Measurements from ENCODE around the gene PRSS56. TPM values are rescaled to one million over a fixed set of nuclear protein-coding genes. Genes with fewer than 3 reads are reported as not detected.

PRSS56 gene
- total RNA-seq, 6 experiments from 2014 or later: not detected

DNA sequence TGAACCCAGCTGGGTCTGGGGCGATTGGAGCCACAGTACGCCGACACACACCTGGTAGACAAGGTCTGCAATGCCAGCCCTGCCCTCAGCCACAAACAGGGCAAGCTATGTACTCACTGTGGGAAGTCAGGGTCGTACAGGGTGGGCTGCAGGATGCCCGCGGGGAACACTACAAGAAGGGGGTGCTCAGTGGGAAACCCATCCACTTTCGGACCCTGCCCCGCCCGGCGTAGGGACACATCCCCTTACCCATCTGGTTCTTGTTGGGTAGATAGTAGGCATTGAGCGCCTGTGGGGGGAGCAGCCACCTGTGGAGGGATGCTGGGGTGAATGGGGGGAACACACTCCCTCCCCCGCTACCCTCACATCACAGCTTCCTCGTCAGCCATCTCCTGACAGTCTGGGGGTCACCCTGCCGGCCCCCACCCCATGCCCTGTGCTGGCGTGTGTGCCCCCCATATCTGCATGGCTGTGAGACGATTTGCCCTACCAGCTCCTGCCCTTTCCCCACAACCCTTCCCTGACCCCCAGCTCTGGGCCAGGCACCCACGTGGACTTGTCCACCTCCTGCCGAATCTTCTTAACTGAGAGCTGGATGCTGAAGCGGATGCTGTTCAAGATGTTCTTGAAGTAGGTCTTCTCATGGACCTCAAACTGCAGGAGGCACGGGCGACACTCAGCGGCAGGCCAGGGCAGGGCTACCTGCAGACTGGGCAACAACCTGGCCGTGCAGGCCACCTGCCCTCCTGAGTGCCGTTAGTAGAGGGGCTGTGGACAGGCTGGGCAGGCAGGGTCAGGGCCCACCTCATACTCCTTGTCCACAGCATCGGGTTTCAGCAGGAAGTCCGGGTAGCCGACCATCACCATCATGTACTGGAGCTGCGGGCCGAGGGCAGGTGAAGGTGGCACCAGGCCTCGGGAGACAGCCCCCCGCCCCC, 37.6 kb upstream of the PRSS56 start:
- Mint-ChIP-seq H3K9me3 (no peaks in the 10 kb centered on the region), H3K27ac (no peak overlapping the region), H3K4me1 (ENCODE audit: low read depth) (no peaks in the 10 kb centered on the region), H3K36me3 (ENCODE audit: low read depth) (no peaks in the 10 kb centered on the region), H3K4me3 (no peak overlapping the region), H3K27me3 (ENCODE audit: insufficient read depth) (peaks cover 33% of the 10 kb centered on the region)
- no peak for DNase-seq
- TF ChIP-seq, protein P1, sequence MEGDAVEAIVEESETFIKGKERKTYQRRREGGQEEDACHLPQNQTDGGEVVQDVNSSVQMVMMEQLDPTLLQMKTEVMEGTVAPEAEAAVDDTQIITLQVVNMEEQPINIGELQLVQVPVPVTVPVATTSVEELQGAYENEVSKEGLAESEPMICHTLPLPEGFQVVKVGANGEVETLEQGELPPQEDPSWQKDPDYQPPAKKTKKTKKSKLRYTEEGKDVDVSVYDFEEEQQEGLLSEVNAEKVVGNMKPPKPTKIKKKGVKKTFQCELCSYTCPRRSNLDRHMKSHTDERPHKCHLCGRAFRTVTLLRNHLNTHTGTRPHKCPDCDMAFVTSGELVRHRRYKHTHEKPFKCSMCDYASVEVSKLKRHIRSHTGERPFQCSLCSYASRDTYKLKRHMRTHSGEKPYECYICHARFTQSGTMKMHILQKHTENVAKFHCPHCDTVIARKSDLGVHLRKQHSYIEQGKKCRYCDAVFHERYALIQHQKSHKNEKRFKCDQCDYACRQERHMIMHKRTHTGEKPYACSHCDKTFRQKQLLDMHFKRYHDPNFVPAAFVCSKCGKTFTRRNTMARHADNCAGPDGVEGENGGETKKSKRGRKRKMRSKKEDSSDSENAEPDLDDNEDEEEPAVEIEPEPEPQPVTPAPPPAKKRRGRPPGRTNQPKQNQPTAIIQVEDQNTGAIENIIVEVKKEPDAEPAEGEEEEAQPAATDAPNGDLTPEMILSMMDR (IDR thresholded peaks at IDR 0.05): no peak

- no peaks in the 10 kb centered on the region for H3K4me1 Mint-ChIP-seq (ENCODE audit: low read depth)
- no peak overlapping the region for H3K27ac Mint-ChIP-seq
- TF ChIP-seq, protein P1 (IDR thresholded peaks at IDR 0.05): no peak
- no peaks in the 10 kb centered on the region for H3K9me3 Mint-ChIP-seq
- no peaks in the 10 kb centered on the region for H3K36me3 Mint-ChIP-seq (ENCODE audit: low read depth)
- no peak for DNase-seq
- H3K27me3 Mint-ChIP-seq (ENCODE audit: insufficient read depth): peaks cover 32% of the 10 kb centered on the region
- H3K4me3 Mint-ChIP-seq: no peak overlapping the region
Observed at GRCh38 chr2:232483311-232483922, 36.8 kb upstream of the PRSS56 start.

DNA sequence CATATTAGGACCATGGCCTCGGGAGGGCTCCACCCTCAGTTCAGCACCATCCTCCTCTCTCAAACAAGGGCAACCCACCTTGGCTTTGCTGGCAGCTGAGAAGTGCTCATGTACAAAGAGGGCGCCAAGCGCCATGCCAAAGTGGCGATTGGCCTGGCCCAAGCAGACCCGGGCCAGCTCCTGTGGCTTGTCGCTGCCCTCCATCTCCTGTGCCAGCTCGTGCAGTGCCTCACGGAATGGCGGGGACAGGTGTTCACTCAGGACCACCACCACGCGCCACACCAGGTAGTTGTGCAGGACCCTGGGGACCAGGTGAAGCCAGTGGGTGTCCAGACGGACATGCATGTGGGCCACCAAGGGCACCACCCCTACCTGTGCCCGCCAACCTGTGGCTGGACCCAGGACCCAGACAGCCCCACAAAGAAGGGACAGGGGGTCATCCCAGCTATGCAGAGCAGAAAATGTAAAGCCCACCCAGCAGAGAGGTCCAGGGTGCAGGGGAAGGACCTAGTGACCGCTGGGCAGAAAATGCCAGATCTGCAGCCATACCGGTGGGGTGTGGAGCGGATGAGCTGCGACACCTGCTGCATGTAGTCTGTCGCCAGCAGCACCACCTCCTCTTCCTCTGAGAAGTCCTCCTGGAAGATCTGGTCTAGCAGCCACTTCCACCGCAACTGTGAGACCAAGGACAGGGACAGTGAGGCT, 36.1 kb upstream of the PRSS56 start:
- TF ChIP-seq, protein P1 (IDR thresholded peaks at IDR 0.05): no peak
- Mint-ChIP-seq H3K36me3 (ENCODE audit: low read depth) (no peaks in the 10 kb centered on the region), H3K27ac (no peak overlapping the region), H3K27me3 (ENCODE audit: insufficient read depth) (peaks cover 32% of the 10 kb centered on the region), H3K4me1 (ENCODE audit: low read depth) (no peaks in the 10 kb centered on the region), H3K4me3 (no peak overlapping the region), H3K9me3 (no peaks in the 10 kb centered on the region)
- no peak for DNase-seq

DNA sequence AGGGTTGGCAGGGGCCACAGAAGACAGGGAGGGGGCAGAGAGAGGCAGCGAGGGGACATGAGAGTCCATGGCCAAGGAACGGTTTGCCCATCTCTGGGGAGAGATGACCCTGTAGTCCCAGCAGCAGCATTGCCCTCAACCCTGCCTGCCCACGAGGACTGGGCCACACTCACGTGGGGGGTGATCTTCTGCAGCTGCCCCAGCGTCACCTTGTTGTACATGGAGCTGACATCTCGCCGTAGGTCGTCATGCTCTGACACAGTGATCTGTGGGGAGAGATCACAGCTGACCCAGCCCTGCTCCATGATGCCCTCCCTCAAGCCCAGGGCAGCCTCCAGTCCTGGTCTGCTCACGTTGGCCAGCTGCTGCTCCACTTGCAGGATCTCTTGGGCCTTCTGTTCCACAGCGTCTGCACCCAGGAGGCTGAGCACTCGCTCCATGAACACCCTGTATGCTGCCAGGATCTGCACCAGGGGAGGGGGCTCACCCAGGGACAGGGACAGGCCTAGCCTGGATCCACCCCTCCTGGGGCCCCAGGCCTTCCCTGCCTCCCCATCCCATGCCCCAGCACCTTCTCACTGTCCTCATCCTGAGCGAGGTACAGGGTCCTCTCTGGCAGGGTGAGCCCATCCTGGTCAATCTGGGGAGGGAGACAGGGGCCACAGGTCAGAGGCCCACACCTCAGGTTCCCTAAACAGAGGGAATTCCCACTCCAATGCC, 35.4 kb upstream of the PRSS56 start:
- H3K9me3 Mint-ChIP-seq: no peaks in the 10 kb centered on the region
- DNase-seq: no peak
- no peak overlapping the region for H3K4me3 Mint-ChIP-seq
- H3K27ac Mint-ChIP-seq: no peak overlapping the region
- H3K27me3 Mint-ChIP-seq (ENCODE audit: insufficient read depth): peaks cover 33% of the 10 kb centered on the region
- TF ChIP-seq, protein P1 (IDR thresholded peaks at IDR 0.05): no peak
- H3K36me3 Mint-ChIP-seq (ENCODE audit: low read depth): no peaks in the 10 kb centered on the region
- H3K4me1 Mint-ChIP-seq (ENCODE audit: low read depth): no peaks in the 10 kb centered on the region

DNA sequence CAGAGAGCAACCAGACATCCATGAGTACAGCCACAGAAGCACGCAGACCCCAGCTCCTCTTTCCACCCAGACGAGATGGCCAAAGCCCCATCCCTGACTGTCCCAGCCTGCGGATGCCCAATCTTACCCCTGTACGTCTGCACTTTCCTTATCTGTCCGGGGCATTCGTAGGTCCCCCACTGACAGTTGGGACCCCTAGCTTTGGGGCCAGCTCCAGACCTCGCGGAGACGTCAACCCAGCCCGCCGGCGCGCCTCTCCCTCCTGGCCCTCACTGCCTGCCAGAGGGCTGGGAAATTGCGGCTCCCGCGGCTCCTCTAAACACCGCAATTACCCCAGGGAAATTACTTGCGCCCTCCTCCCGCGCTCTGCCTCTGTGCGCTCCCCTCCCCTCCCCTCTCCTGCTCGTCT, 34.8 kb upstream of the PRSS56 start:
- H3K4me1 Mint-ChIP-seq (ENCODE audit: low read depth): no peaks in the 10 kb centered on the region
- TF ChIP-seq, protein P1 (IDR thresholded peaks at IDR 0.05): no peak
- H3K9me3 Mint-ChIP-seq: no peaks in the 10 kb centered on the region
- no peaks in the 10 kb centered on the region for H3K36me3 Mint-ChIP-seq (ENCODE audit: low read depth)
- no peak overlapping the region for H3K27ac Mint-ChIP-seq
- peaks cover 36% of the 10 kb centered on the region for H3K27me3 Mint-ChIP-seq (ENCODE audit: insufficient read depth)
- H3K4me3 Mint-ChIP-seq: no peak overlapping the region
- no peak for DNase-seq
